ENCODE results near the gene HYKK.

- TF ChIP-seq CTCF (IDR thresholded peaks at IDR 0.05) (no peak), SIN3A (IDR thresholded peaks at IDR 0.05; ENCODE audit: borderline replicate concordance, insufficient read depth, low read depth, low read length) (peak; percentile 53; the same call in 1 of the 2 replicates), REST (IDR thresholded peaks at IDR 0.05; ENCODE audit: insufficient read depth in 1 of 2, low read depth in 2 of 2, low read length in 1 of 2) (no peak), TCF7L2 (IDR thresholded peaks at IDR 0.05; ENCODE audit: low read depth, low read length) (no peak), POLR2AphosphoS5 (IDR thresholded peaks at IDR 0.05; ENCODE audit: low read depth, low read length) (peak; percentile 99)
Observed at GRCh38 chr15:78540141-78540870, 32.9 kb downstream of the HYKK start, which contains the start of gene PSMA4.

Measured in Panc1 (cell line).